Testis (tissue), 5 donors: ENCODE results near the gene IPP. TPM values are rescaled to one million over a fixed set of nuclear protein-coding genes. Genes with fewer than 3 reads are reported as not detected.

Source experiments
- DNase-seq: peaks from one replicate; pipeline ENCODE4 v3.0.0-alpha.2; 2019
- H3K27ac ChIP-seq, 2 donors: fragments of 200-600 bp; sonication (generic); one replicate each; pipeline ENCODE4 v1.5.1; 2019
- H3K27me3 ChIP-seq: fragments of 200-600 bp; sonication (generic); one replicate; pipeline ENCODE4 v1.5.1; 2019
- H3K36me3 ChIP-seq: fragments of 200-600 bp; sonication (generic); one replicate; pipeline ENCODE4 v1.5.1; 2017; ENCODE audit warnings: low read depth; ENCODE audit errors: missing control alignments
- H3K4me1 ChIP-seq: fragments of 200-600 bp; sonication (generic); one replicate; pipeline ENCODE4 v1.5.1; 2019
- H3K4me3 ChIP-seq, 2 donors: fragments of 200-600 bp; sonication (generic); one replicate each; pipeline ENCODE4 v1.5.1; 2017 to 2019
- H3K9me3 ChIP-seq: fragments of 200-600 bp; sonication (generic); one replicate; pipeline ENCODE4 v1.5.1; 2017
- POLR2A ChIP-seq: fragments of 450-650 bp; IDR thresholded peaks from one replicate; pipeline ENCODE4 v1.6.1; 2017; ENCODE audit warnings: antibody characterized with exemption, mild to moderate bottlenecking, moderate library complexity
- WGBS, 2 donors: methylation state at CpG; one replicate each; pipeline ENCODE4 v1.1.5; 2018; 5-methylcytosine and 5-hydroxymethylcytosine counted together
- intact Hi-C: fragments of 100-400 bp; cut with DNase I; formaldehyde crosslinking; loops from one replicate; pipeline ENCODE4 v1.15.1; 2023; ENCODE audit warnings: low total_unique reads
- long read RNA-seq, 2 donors: transcript quantifications; one replicate each; lab custom pipeline, GENCODE V29; 2026
- polyA plus RNA-seq: library from polyadenylated mRNA; stranded (reverse); fragments of 350-450 nt; fragmentation: Illumina TruSeq; extraction: RNeasy Lipid Tissue Mini Kit (QIAGEN cat#74804); gene quantifications from one replicate; pipeline ENCODE4 v1.2.3, GENCODE V29; 2014; ENCODE audit warnings: low read depth, low replicate concordance; ENCODE audit not compliant: insufficient read depth
- total RNA-seq, 2 donors: library from RNA; depleted of rRNA; stranded (reverse); fragments of >200 nt; gene quantifications; one replicate each; pipeline ENCODE4 v1.2.3, GENCODE V29; 2016
- TF ChIP-seq, protein P1 (sequence below), 3 experiments: fragments of 450-650 bp in 2 of 3; fragments of 200-600 bp in 1 of 3; sonication (generic) in 1 of 3; IDR thresholded peaks; one replicate each; pipeline ENCODE4 v1.5.1; 2016 to 2019; ENCODE audit warnings: antibody characterized with exemption in 3 of 3, mild to moderate bottlenecking in 2 of 3, moderate library complexity in 1 of 3

Gene IPP
- 10 to 100 TPM; 12.5 to 20.5 TPM for total RNA-seq
- polyA plus RNA-seq, result 26.3 TPM
- long read RNA-seq, donor 1, partial matches to known transcripts, result 0 of 3 reads
- long read RNA-seq, donor 1, other reads (novel, unspliced or antisense), result 0 of 3 reads
- long read RNA-seq, donor 2, result 0 reads

DNA sequence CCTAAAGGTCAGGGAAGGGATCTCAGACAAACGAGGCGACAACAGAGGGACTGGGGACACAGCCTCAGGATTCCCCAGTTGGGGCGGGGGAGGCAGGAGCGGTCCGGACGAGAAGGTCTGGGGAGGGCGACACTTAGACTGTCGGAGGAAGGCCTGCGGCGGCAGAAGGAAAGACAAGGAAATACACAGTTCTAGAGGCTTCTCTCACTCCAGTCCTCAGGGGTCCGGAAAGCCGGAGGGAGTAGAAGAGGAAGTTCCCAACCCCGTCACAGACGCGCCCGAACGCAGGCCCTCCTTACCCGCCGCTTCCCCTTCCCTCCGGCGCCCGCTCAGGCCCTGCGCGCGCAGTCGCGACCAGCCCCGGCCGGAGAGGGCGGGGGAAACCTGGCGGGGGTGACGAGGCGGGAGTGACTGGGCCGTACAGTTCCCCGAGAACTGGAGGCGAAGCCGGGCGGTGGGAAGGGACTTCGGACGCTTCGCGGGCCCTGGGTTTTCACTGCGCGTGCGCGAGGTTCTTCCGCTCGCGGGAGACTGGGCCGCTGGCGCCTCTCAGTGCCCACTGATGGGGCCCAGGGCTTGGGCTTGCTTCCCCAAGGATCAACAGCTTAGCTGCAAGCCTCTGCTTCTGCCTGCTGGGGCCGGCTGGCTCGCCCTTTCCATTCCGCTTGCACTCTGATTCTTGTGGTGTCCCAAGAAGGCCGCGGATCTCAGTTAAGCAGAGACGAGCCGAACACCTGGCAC is at the start of gene IPP:
Gene IPP (minus strand): TSS at position 356 of the 741 bp plus-strand sequence. CDS start 4,242 bp downstream, outside the sequence.
- no peaks in the 10 kb centered on the region for H3K36me3 ChIP-seq
- H3K27me3 ChIP-seq, result no peaks in the 10 kb centered on the region
- H3K9me3 ChIP-seq, result no peaks in the 10 kb centered on the region
- no peaks in the 10 kb centered on the region for H3K4me1 ChIP-seq
- intact Hi-C loops, result no loop called here
- peak within 1 kb of the TSS; percentile 84 to 87 for H3K4me3 ChIP-seq
- peak; percentile 50 for TF ChIP-seq POLR2A
- TF ChIP-seq, protein P1, sequence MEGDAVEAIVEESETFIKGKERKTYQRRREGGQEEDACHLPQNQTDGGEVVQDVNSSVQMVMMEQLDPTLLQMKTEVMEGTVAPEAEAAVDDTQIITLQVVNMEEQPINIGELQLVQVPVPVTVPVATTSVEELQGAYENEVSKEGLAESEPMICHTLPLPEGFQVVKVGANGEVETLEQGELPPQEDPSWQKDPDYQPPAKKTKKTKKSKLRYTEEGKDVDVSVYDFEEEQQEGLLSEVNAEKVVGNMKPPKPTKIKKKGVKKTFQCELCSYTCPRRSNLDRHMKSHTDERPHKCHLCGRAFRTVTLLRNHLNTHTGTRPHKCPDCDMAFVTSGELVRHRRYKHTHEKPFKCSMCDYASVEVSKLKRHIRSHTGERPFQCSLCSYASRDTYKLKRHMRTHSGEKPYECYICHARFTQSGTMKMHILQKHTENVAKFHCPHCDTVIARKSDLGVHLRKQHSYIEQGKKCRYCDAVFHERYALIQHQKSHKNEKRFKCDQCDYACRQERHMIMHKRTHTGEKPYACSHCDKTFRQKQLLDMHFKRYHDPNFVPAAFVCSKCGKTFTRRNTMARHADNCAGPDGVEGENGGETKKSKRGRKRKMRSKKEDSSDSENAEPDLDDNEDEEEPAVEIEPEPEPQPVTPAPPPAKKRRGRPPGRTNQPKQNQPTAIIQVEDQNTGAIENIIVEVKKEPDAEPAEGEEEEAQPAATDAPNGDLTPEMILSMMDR (IDR thresholded peaks at IDR 0.05), result no peak
- peak within 1 kb of the TSS; percentile 97 to 98 for H3K27ac ChIP-seq
- WGBS, 2 donors, result 0% methylated on average over 27 to 44 of the region's 58 CpGs
- DNase-seq, result peak; percentile 95

DNA sequence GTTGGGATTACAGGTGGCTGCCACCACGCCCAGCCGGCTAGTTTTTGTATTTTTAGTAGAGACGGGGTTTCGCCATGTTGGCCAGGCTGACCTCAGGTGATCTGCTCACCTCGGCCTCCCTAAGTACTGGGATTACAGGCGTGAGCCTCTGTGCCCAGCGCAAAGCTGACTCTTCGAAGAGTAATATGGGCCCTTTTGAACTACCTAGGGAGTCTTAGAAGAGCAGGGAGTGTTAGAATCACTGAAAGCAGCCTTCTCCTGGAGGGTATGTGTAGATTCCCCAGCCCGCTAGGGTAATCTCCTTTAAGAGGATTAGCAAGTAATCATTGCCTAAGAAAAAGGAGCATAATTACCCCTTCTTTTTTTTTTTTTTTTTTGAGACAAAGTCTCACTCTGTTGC is 46.5 kb upstream of the IPP start:
- 92 to 98% methylated on average over 9 of the region's 9 CpGs for WGBS, 2 donors

DNA sequence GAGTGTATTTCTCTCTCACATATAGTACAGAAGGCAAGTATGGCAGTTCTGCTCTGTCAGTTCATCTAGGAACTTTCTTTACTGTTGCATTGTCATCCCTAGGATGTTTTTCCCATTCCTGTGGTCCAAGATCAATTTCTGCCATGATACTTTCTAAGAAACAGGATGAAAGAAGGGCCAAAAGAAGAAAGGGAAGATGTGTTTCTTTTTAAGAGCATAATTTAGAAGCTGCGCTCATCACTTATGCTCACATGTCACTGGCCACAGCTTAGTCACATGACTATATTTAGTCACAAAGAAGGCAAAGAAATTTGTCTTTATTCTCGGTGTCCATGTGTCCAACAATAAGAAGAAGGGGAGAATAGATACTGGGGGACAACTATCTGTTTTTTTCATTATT is 45.9 kb upstream of the IPP start:
- 70 to 91% methylated on average over 2 of the region's 2 CpGs for WGBS, 2 donors
- no peaks in the 10 kb centered on the region for H3K9me3 ChIP-seq
- H3K27me3 ChIP-seq, result no peaks in the 10 kb centered on the region
- H3K27ac ChIP-seq, result no peak overlapping the region
- H3K4me1 ChIP-seq, result no peaks in the 10 kb centered on the region
- intact Hi-C loops, result no loop called here
- DNase-seq, result no peak
- no peaks in the 10 kb centered on the region for H3K36me3 ChIP-seq
- no peak for TF ChIP-seq POLR2A
- TF ChIP-seq, protein P1 (IDR thresholded peaks at IDR 0.05), result no peak
- no peak overlapping the region for H3K4me3 ChIP-seq

More for the DNA sequence above, 46.5 kb upstream of the IPP start:
- intact Hi-C loops, result no loop called here
- DNase-seq, result no peak
- H3K4me1 ChIP-seq, result no peaks in the 10 kb centered on the region
- H3K9me3 ChIP-seq, result no peaks in the 10 kb centered on the region
- no peak overlapping the region for H3K4me3 ChIP-seq
- H3K27ac ChIP-seq, result no peak overlapping the region
- no peak for TF ChIP-seq POLR2A
- TF ChIP-seq, protein P1 (IDR thresholded peaks at IDR 0.05), result no peak
- no peaks in the 10 kb centered on the region for H3K36me3 ChIP-seq
- H3K27me3 ChIP-seq, result no peaks in the 10 kb centered on the region

DNA sequence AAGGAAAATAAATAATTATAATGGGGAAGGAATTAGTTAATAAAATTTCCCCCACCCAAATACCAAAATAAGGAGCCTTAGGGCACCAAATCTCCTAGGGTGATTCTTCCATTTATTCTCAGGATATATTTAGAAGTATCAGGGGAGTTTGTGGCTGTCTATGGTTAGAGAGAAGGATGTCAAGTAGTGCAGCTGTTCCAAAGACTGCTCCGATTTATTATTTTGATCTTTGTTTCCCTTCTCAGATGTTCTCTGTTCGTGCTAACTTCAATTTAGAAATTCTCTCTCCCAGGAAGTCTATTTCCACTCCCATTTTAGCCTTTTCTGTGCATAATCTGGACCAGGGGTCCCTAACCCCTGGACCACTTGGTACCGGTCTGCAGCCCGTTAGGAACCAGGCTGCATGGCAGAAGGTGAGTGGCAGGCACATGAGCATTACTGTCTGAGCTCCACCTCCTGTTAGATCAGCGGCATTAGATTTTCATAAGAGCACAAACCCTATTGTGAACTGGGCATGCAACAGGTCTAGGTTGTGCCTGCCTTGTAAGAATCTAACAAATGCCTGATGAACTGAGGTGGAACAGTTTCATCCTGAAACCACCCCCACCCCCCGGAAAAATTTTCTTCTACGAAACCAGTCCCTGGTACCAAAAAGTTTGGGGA is 43.6 kb upstream of the IPP start:
- H3K4me3 ChIP-seq, result no peak overlapping the region
- no peaks in the 10 kb centered on the region for H3K9me3 ChIP-seq
- H3K27me3 ChIP-seq, result no peaks in the 10 kb centered on the region
- DNase-seq, result no peak
- TF ChIP-seq, protein P1 (IDR thresholded peaks at IDR 0.05), result no peak
- no peak for TF ChIP-seq POLR2A
- H3K4me1 ChIP-seq, result no peaks in the 10 kb centered on the region
- intact Hi-C loops, result no loop called here
- no peak overlapping the region for H3K27ac ChIP-seq
- no peaks in the 10 kb centered on the region for H3K36me3 ChIP-seq
- 81 to 82% methylated on average over 7 of the region's 7 CpGs for WGBS, 2 donors
